Upper lobe of left lung (tissue), 6 donors: ENCODE measurements around the gene PLA2G2C. TPM values are rescaled to one million over a fixed set of nuclear protein-coding genes. Genes with fewer than 3 reads are reported as not detected.

ENCODE experiments used
- ATAC-seq, 2 donors: fragments of 200-7000 bp; cut with Tn5 transposase; one replicate each; pipeline ENCODE4 v1.9.1; 2022; ENCODE audit warnings: mild to moderate bottlenecking in 2 of 2, moderate library complexity in 2 of 2; ENCODE audit not compliant: low FRiP score in 2 of 2
- DNase-seq, 2 donors: peaks; one replicate each; pipeline ENCODE4 v3.0.0-alpha.2; 2019 to 2020
- H3K27ac ChIP-seq, 4 donors: fragments of 200-600 bp; sonication (generic); one replicate each; pipeline ENCODE4 v1.5.1; 2016 to 2019
- H3K27me3 ChIP-seq, 4 donors: fragments of 200-600 bp; sonication (generic); one replicate each; pipeline ENCODE4 v1.5.1; 2017 to 2019
- H3K36me3 ChIP-seq, 4 donors: fragments of 200-600 bp; sonication (generic); one replicate each; pipeline ENCODE4 v1.5.1; 2016 to 2019
- H3K4me1 ChIP-seq, 4 donors: fragments of 200-600 bp; sonication (generic); one replicate each; pipeline ENCODE4 v1.5.1; 2018 to 2019
- H3K4me3 ChIP-seq, 4 donors: fragments of 200-600 bp; sonication (generic); one replicate each; pipeline ENCODE4 v1.5.1; 2017 to 2019; ENCODE audit warnings: mild to moderate bottlenecking in 2 of 4, moderate library complexity in 1 of 4
- H3K9me3 ChIP-seq, 4 donors: fragments of 200-600 bp; sonication (generic); one replicate each; pipeline ENCODE4 v1.5.1; 2018 to 2019
- CTCF ChIP-seq, 6 experiments: fragments of 450-650 bp in 4 of 6; fragments of 200-600 bp in 2 of 6; sonication (generic) in 2 of 6; IDR thresholded peaks; one replicate each; pipeline ENCODE4 v1.5.1; 2016 to 2019; ENCODE audit warnings: antibody characterized with exemption in 6 of 6
- EP300 ChIP-seq, 4 donors: sonication (generic); formaldehyde crosslinking; IDR thresholded peaks; one replicate each; pipeline ENCODE4 v1.5.1; 2017; ENCODE audit warnings: antibody characterized with exemption in 4 of 4, control low read depth in 2 of 4
- POLR2A ChIP-seq, 4 donors: fragments of 450-650 bp; IDR thresholded peaks; one replicate each; pipeline ENCODE4 v1.5.1; 2016 to 2017; ENCODE audit warnings: antibody characterized with exemption in 4 of 4, mild to moderate bottlenecking in 2 of 4
- POLR2AphosphoS5 ChIP-seq, 2 donors: sonication (generic); formaldehyde crosslinking; IDR thresholded peaks; one replicate each; pipeline ENCODE4 v1.5.1; 2017; ENCODE audit warnings: antibody characterized with exemption in 2 of 2
- WGBS, 2 donors: methylation state at CpG; one replicate each; pipeline ENCODE4 v1.1.5; 2017 to 2018; 5-methylcytosine and 5-hydroxymethylcytosine counted together
- total RNA-seq, 6 donors: library from RNA; depleted of rRNA in 4 of 6; stranded (reverse); fragments of >200 nt in 4 of 6; gene quantifications; one replicate each; pipeline versions ENCODE4 v1.1.0 to v1.2.1, GENCODE V29; 2016 to 2021
- donor health status: DM: no; HTN: no; CAD: no; lungs with moderate emphysema.
- donor health status: DM: no; HTN: yes; CAD: no; lungs with severe emphysema.

The PLA2G2C gene
- total RNA-seq, 6 donors from 2014 or later, result 0.30 TPM; not detected in 5

- no peaks in the 10 kb centered on the region for H3K4me1 ChIP-seq
- ATAC-seq, result no peak
- no peaks in the 10 kb centered on the region for H3K9me3 ChIP-seq
- WGBS, 2 donors, result 87% methylated on average over 6 to 13 of the region's 13 CpGs
- no peaks in the 10 kb centered on the region for H3K27me3 ChIP-seq
- H3K27ac ChIP-seq, result no peak overlapping the region
- H3K4me3 ChIP-seq, result no peak overlapping the region
- DNase-seq, result no peak
- TF ChIP-seq EP300 (IDR thresholded peaks at IDR 0.05), result no peak
- TF ChIP-seq CTCF (IDR thresholded peaks at IDR 0.05), result no peak
- H3K36me3 ChIP-seq, result no peaks in the 10 kb centered on the region
Measured at GRCh38 chr1:20142001-20142710, 44.2 kb downstream of the PLA2G2C start.

GRCh38 chr1:20141466-20141865 is 44.9 kb downstream of the PLA2G2C start:
- no peak overlapping the region for H3K4me3 ChIP-seq
- H3K4me1 ChIP-seq, result no peaks in the 10 kb centered on the region
- TF ChIP-seq POLR2A (IDR thresholded peaks at IDR 0.05), result no peak
- TF ChIP-seq EP300 (IDR thresholded peaks at IDR 0.05), result no peak
- TF ChIP-seq POLR2AphosphoS5 (IDR thresholded peaks at IDR 0.05), result no peak
- TF ChIP-seq CTCF (IDR thresholded peaks at IDR 0.05), result no peak
- no peaks in the 10 kb centered on the region for H3K27me3 ChIP-seq
- H3K36me3 ChIP-seq, result no peaks in the 10 kb centered on the region
- no peak for ATAC-seq
- H3K27ac ChIP-seq, result no peak overlapping the region
- WGBS, 2 donors, result 81 to 91% methylated on average over 5 to 7 of the region's 7 CpGs
- H3K9me3 ChIP-seq, result no peaks in the 10 kb centered on the region
- no peak for DNase-seq

- no peaks in the 10 kb centered on the region for H3K27me3 ChIP-seq
- H3K4me3 ChIP-seq, result no peak overlapping the region
- no peak overlapping the region for H3K27ac ChIP-seq
- H3K9me3 ChIP-seq, result no peaks in the 10 kb centered on the region
- whole genome bisulfite sequencing, 2 donors, result 90 to 93% methylated on average over 9 of the region's 9 CpGs
- ATAC-seq, result no peak
- no peaks in the 10 kb centered on the region for H3K4me1 ChIP-seq
- DNase-seq, result no peak
- H3K36me3 ChIP-seq, result no peaks in the 10 kb centered on the region
- no peak for TF ChIP-seq POLR2AphosphoS5 (IDR thresholded peaks at IDR 0.05)
- TF ChIP-seq POLR2A (IDR thresholded peaks at IDR 0.05), result no peak
- no peak for TF ChIP-seq EP300 (IDR thresholded peaks at IDR 0.05)
- no peak for TF ChIP-seq CTCF (IDR thresholded peaks at IDR 0.05)
Measured at GRCh38 chr1:20141001-20141400, 45.3 kb downstream of the PLA2G2C start.

- H3K27me3 ChIP-seq, result no peaks in the 10 kb centered on the region
- H3K9me3 ChIP-seq, result no peaks in the 10 kb centered on the region
- ATAC-seq (no peak), DNase-seq (no peak)
- WGBS, 2 donors, result 74 to 82% methylated on average over 5 to 13 of the region's 13 CpGs
- H3K4me1 ChIP-seq, result no peaks in the 10 kb centered on the region
- H3K36me3 ChIP-seq, result no peaks in the 10 kb centered on the region
- H3K4me3 ChIP-seq, result no peak overlapping the region
- H3K27ac ChIP-seq, result no peak overlapping the region
- TF ChIP-seq POLR2AphosphoS5 (IDR thresholded peaks at IDR 0.05) (no peak), CTCF (IDR thresholded peaks at IDR 0.05) (no peak), EP300 (IDR thresholded peaks at IDR 0.05) (no peak), POLR2A (IDR thresholded peaks at IDR 0.05) (no peak)
Measured at GRCh38 chr1:20139776-20140612, 46.3 kb downstream of the PLA2G2C start.
